NT2/D1 (cell line): ENCODE measurements around the gene MARCHF2.
"Not testable (repeated sequence)": the region's sequence is repeated elsewhere in the genome, so short reads cannot be mapped to it uniquely, and the experiment has no call there.

Experiments
- SUZ12 ChIP-seq: IDR thresholded peaks from 2 replicates; pipeline ENCODE4 v1.6.1; 2011; ENCODE audit not compliant: insufficient read length, insufficient read depth; ENCODE audit errors: extremely low read depth
- YY1 ChIP-seq: IDR thresholded peaks from 2 replicates; pipeline ENCODE4 v1.6.1; 2011; ENCODE audit not compliant: insufficient read length, insufficient read depth

GRCh38 chr19:8410718-8411117 is 2.4 kb upstream of the MARCHF2 start:
- TF ChIP-seq SUZ12, YY1: not testable (repeated sequence)
